CD4-positive, alpha-beta T cell treated with Interleukin-2 at 100 ng/mL for 4 hours (primary cell): ENCODE results near the gene PRSS33.

ENCODE experiments used
- DNase-seq: peaks from one replicate; pipeline ENCODE4 v3.0.0-alpha.2; 2020; ENCODE audit warnings: low spot score

The PRSS33 gene

GRCh38 chr16:2741168-2741567, 46.2 kb downstream of the PRSS33 start:
- no peak for DNase-seq

DNA sequence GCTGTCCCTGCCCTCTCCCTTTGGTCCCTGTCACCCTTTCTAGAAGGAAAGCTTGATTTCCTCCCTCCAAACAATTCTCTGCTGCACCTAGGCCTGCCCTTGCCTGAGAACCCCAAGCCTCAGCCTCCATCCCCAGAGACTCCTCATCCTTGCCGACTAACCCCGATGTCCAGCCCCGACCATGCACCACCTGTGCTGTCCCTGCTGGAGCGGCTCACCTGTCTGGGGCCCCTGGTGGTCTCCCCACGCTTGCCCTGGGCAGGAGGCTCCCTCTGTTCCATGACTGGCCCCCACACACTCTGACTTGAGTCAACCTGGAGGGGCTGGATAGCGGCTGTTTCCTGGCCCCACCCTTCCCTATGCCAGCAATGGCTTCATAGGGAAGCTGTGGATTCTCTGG, 46.9 kb downstream of the PRSS33 start:
- no peak for DNase-seq

DNA sequence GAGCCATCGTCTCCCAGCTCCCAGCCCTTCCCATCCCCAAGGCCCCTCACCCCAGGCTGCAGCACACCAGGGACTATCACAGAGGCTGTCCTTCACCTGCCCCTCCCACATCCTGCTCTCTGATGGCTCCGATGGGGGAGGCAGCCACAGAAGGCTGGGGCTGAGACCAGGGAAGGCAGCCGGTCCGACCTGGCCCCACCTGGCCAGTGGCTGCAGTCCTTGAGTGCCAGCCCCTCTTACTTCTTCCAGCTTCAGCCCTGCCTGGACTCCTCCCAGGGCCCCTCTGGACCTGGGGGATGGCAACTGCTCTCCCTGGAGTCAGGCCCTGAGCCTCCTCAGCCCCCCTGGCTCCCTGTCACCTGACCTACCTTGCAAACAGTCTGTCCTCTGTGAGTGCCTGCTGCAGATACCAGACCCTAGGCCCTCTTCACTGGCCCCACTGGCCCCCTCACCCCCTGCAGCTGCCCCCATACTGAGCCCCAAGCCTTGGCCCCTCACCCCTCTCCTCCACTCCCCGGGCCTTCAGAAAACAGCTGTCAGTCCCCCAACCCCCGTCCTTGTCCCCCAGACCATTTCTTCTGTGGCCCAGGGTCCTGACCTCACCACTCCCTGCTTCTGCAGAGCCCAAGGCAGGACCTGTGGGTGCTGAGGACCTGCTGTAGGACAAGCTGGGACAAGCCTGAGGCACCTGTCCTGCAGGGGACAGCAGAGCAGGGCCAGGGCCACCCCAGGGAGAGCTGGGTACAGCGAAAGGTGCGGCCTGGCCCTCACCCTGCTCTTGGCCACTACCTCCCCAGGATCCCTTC, 47.5 kb downstream of the PRSS33 start:
- no peak for DNase-seq

DNA sequence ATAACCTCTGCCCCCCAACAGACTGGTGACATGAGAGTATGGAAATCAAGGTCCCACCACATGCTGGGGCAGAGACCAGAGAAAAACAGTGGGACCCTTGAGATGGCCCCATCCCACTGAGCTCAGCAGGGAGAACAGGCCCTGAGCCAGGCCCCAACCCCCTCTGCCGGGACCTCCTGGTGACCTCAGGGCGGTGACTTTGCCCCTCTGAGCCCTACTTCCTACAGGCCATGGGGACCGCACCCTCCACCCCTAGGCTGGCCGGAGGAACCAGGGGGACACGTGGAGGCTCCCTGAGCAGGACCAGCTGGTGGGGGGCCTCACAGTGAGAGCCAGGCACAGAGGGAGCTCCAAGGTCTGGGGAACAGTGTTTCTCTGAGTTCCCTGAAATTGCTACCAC, 48.7 kb downstream of the PRSS33 start:
- no peak for DNase-seq

- no peak for DNase-seq
Observed at GRCh38 chr16:2737895-2738418, 49.4 kb downstream of the PRSS33 start.

DNA sequence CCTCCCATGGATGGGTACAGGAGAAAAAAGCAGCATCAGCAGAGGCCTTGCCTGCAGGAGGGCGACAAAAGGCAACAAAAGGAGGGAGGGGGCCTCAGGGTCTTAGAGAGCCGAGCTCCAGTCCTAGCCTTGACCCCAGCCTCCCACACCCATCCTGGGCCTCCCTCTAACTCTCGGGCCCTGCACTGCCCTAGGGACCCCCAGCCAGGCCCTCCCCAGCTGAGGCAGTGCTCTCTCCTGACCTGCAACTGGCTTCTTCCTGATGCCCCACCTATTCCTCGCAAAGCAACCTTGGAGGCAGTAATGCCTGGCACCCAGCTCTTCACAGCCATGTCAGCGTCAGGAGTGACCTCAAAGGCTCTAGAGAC, 50.1 kb downstream of the PRSS33 start:
- DNase-seq: no peak

- no peak for DNase-seq
Observed at GRCh38 chr16:2736476-2737237, 50.7 kb downstream of the PRSS33 start.

DNA sequence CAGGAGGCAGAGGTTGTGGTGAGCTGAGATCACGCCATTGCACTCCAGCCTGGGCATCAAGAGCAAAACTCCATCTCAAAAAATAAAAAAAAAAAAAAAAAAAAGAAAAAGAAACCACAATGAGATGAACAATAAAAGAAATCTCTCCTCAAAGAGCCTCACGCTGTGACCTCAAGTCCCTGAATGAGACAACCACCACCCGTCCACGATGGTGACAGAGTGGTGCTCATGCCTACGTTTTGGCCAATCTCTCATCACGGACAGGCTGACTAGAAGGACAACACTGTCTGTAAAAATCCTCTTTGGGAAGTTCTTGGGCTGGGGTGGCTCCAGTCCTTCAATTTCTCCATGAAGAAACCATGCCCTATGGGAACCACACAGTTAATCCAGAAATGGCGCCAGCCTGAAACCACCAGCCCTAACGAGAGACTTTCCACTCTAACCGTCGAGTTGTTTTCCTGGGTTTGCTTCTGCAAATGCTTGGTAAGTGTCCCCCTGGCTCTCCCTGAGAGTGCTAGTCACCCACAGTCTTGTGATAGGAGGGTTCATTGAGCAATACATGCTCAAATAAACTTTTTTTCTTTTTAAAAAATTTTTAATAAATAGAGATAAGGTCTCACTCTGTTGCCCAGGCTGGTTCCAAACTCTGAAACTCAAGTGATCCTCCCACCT, 52.4 kb downstream of the PRSS33 start:
- no peak for DNase-seq
